Esophagus squamous epithelium (tissue), 4 donors: Measurements from ENCODE around the gene CAPN1.

Source experiments
- POLR2A ChIP-seq, 4 donors: fragments of 450-650 bp; IDR thresholded peaks; one replicate each; pipeline ENCODE4 v1.6.1; 2017; ENCODE audit warnings: antibody characterized with exemption in 4 of 4, mild to moderate bottlenecking in 4 of 4, moderate library complexity in 3 of 4
- TF ChIP-seq, protein P1 (sequence below), 6 experiments: fragments of 450-650 bp in 4 of 6; fragments of 200-600 bp in 2 of 6; sonication (generic) in 2 of 6; IDR thresholded peaks; one replicate each; pipeline ENCODE4 v1.5.1; 2016 to 2019; ENCODE audit warnings: antibody characterized with exemption in 6 of 6, mild to moderate bottlenecking in 4 of 6, moderate library complexity in 4 of 6

DNA sequence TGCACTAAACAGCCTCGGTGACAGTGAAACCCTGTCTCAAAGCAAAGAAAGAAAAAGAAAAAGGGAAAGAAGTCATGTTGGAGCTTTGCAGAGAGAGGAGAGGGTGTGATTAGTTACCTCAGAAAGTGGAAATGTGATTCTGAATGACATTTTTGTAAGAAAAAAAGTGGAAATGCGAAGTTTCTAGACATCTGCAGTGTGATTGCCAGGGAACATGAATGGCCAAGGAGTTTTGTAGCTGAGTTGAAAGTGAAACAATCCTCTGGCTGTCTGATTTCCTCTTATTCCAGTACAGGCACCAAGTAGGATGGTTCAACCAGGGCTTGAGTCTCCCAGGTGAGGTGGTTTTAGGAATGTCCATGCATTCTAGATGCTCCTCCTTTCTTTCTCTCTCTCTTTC is 29.6 kb upstream of the CAPN1 start:
- TF ChIP-seq, protein P1, sequence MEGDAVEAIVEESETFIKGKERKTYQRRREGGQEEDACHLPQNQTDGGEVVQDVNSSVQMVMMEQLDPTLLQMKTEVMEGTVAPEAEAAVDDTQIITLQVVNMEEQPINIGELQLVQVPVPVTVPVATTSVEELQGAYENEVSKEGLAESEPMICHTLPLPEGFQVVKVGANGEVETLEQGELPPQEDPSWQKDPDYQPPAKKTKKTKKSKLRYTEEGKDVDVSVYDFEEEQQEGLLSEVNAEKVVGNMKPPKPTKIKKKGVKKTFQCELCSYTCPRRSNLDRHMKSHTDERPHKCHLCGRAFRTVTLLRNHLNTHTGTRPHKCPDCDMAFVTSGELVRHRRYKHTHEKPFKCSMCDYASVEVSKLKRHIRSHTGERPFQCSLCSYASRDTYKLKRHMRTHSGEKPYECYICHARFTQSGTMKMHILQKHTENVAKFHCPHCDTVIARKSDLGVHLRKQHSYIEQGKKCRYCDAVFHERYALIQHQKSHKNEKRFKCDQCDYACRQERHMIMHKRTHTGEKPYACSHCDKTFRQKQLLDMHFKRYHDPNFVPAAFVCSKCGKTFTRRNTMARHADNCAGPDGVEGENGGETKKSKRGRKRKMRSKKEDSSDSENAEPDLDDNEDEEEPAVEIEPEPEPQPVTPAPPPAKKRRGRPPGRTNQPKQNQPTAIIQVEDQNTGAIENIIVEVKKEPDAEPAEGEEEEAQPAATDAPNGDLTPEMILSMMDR (IDR thresholded peaks at IDR 0.05), result no peak
- no peak for TF ChIP-seq POLR2A (IDR thresholded peaks at IDR 0.05)
